ENCODE measurements around the gene NEDD4L. TPM values are rescaled to one million over a fixed set of nuclear protein-coding genes. Genes with fewer than 3 reads are reported as not detected.

Gene NEDD4L
- total and polyA plus RNA-seq, 10 of the 15 experiments (the other 5 are each of a cell fraction or from before 2014, with no cell fraction given) = 7.4 to 24.0 (median 17.7) TPM

DNA sequence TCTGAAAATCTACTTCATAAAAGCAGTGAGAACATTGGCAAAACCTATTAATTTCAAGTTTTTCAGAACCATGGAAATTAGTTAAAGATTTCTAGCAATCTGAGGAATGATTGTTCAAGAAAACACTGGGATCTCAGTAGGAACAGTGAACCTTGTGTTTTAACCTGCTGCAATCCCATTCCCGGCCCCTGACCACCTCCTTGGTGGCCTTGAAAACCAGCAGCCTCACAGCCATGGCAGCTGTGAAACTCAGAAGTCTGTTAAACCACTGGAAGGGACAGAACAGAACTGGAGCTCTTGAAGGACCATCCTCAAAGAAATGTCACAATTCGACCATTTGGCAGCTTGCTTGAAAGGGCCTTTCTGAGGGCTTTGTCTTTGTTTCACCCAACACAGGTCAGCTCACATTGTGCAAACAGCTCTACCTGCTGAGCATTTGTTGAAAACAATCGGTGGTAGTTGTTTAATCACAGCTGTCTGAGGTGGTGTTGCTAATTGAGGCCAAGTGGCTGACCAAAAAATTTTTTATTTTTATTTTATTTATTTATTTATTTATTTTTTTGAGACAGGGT lies 25.8 kb downstream of the NEDD4L start (continued):
- TF ChIP-seq, protein P1, sequence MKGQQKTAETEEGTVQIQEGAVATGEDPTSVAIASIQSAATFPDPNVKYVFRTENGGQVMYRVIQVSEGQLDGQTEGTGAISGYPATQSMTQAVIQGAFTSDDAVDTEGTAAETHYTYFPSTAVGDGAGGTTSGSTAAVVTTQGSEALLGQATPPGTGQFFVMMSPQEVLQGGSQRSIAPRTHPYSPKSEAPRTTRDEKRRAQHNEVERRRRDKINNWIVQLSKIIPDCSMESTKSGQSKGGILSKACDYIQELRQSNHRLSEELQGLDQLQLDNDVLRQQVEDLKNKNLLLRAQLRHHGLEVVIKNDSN (IDR thresholded peaks at IDR 0.05; ENCODE audit: borderline replicate concordance, extremely low read length, insufficient read depth, low read depth, low read length) = no peak
- TF ChIP-seq SREBF2 (IDR thresholded peaks at IDR 0.05; ENCODE audit: low read length) = no peak
- TF ChIP-seq, protein P2, sequence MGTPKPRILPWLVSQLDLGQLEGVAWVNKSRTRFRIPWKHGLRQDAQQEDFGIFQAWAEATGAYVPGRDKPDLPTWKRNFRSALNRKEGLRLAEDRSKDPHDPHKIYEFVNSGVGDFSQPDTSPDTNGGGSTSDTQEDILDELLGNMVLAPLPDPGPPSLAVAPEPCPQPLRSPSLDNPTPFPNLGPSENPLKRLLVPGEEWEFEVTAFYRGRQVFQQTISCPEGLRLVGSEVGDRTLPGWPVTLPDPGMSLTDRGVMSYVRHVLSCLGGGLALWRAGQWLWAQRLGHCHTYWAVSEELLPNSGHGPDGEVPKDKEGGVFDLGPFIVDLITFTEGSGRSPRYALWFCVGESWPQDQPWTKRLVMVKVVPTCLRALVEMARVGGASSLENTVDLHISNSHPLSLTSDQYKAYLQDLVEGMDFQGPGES (IDR thresholded peaks at IDR 0.05) = no peak
- TF ChIP-seq PAX8 (IDR thresholded peaks at IDR 0.05) = no peak
- TF ChIP-seq, protein P3, sequence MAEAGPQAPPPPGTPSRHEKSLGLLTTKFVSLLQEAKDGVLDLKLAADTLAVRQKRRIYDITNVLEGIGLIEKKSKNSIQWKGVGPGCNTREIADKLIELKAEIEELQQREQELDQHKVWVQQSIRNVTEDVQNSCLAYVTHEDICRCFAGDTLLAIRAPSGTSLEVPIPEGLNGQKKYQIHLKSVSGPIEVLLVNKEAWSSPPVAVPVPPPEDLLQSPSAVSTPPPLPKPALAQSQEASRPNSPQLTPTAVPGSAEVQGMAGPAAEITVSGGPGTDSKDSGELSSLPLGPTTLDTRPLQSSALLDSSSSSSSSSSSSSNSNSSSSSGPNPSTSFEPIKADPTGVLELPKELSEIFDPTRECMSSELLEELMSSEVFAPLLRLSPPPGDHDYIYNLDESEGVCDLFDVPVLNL (IDR thresholded peaks at IDR 0.05; ENCODE audit: low read depth, low read length) = no peak
- TF ChIP-seq TARDBP (IDR thresholded peaks at IDR 0.05; ENCODE audit: borderline replicate concordance) = no peak

DNA sequence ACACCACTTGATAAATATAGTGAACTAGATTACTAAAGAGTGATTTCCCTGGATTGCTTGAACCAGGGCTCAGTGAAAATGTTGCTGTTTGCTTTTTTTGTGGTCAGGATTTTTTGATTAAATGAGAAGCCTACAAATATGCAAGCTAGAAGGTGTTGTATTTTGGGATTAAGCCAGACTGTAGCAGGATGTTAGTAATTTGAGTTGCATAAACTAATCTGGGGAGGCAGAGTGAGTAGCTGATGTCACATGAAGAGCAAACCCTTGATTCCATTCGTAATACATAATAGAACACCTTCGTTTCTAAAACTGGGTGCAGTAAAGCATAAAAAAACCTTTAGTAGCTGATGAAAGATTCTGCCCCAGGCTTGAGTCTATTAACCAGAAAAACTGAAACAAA lies 32.0 kb downstream of the NEDD4L start:
- Histone ChIP-seq H3K4me1 (ENCODE audit: control insufficient read depth, insufficient read depth, low read length) (no peaks in the 10 kb centered on the region), H3K4me3 (no peak overlapping the region), H4K20me1 (ENCODE audit: control insufficient read depth, insufficient read depth) (no peaks in the 10 kb centered on the region), H3K4me2 (ENCODE audit: control insufficient read depth, insufficient read depth) (no peak overlapping the region), H3K79me2 (ENCODE audit: control insufficient read depth, insufficient read depth, low read length) (no peaks in the 10 kb centered on the region), H3K36me3 (ENCODE audit: control insufficient read depth in 2 of 2, insufficient read depth in 2 of 2, low read length in 1 of 2) (no peaks in the 10 kb centered on the region), H3K9me3 (replicated peaks; ENCODE audit: control insufficient read depth, insufficient read depth, low read length) (no peaks in the 10 kb centered on the region), H2AFZ (ENCODE audit: control insufficient read depth, low read depth, low read length) (no peak overlapping the region), H3K27me3 (replicated peaks in 1 of 2; ENCODE audit: control insufficient read depth in 2 of 2, insufficient read depth in 2 of 2, low read length in 1 of 2) (no peaks in the 10 kb centered on the region), H3K27ac (ENCODE audit: control insufficient read depth, insufficient read depth) (no peak overlapping the region), H3K9ac (ENCODE audit: control insufficient read depth, insufficient read depth, low read length) (no peak overlapping the region)
- FAIRE-seq = no peak
- SMC1A ChIA-PET (ENCODE audit: uncharacterized antibody, unreplicated experiment) = interaction anchor here (0.8 to 2.0 kb wide), 6 partner anchors 9 to 43 kb away, joined by 3 to 7 read pairs (median 4); no protein-coding TSS in a partner anchor
- no peak for DNase-seq (ENCODE audit: low read depth, low spot score)
- CTCF ChIA-PET = interaction anchor here (1.2 to 2.0 kb wide), 4 partner anchors 10 to 46 kb away, joined by 3 to 7 read pairs (median 4); no protein-coding TSS in a partner anchor
- BruUV-seq (replicated peaks) = no TSS peak
- intact Hi-C loops (cut with micrococcal nuclease; ENCODE audit: unreplicated experiment) = no loop called here
- no peak for ATAC-seq
- POLR2A ChIA-PET = interaction anchor here (0.6 kb wide), 1 partner anchor 1065 kb away, joined by 3 read pairs; no protein-coding TSS in a partner anchor
- RAD21 ChIA-PET (ENCODE audit: unreplicated experiment) = interaction anchor here (0.8 kb wide), 1 partner anchor 15 kb away, joined by 3 read pairs; no protein-coding TSS in a partner anchor
- in situ Hi-C loops (cut with MboI) = no loop called here
- WGBS (ENCODE audit: insufficient coverage, insufficient replicate concordance, low lambda C conversion rate, missing lambda C conversion rate) = 21% methylated on average over 2 of the region's 2 CpGs
- TF ChIP-seq, protein P4, sequence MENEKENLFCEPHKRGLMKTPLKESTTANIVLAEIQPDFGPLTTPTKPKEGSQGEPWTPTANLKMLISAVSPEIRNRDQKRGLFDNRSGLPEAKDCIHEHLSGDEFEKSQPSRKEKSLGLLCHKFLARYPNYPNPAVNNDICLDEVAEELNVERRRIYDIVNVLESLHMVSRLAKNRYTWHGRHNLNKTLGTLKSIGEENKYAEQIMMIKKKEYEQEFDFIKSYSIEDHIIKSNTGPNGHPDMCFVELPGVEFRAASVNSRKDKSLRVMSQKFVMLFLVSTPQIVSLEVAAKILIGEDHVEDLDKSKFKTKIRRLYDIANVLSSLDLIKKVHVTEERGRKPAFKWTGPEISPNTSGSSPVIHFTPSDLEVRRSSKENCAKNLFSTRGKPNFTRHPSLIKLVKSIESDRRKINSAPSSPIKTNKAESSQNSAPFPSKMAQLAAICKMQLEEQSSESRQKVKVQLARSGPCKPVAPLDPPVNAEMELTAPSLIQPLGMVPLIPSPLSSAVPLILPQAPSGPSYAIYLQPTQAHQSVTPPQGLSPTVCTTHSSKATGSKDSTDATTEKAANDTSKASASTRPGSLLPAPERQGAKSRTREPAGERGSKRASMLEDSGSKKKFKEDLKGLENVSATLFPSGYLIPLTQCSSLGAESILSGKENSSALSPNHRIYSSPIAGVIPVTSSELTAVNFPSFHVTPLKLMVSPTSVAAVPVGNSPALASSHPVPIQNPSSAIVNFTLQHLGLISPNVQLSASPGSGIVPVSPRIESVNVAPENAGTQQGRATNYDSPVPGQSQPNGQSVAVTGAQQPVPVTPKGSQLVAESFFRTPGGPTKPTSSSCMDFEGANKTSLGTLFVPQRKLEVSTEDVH (IDR thresholded peaks at IDR 0.05; ENCODE audit: low read depth, partially characterized antibody) = no peak
- TF ChIP-seq SMC3 (IDR thresholded peaks at IDR 0.05; ENCODE audit: borderline replicate concordance, low read length) (no peak), IKZF1 (conservative IDR thresholded peaks at IDR 0.05) (no peak), LARP7 (IDR thresholded peaks at IDR 0.05) (no peak)
- TF ChIP-seq, protein P5, sequence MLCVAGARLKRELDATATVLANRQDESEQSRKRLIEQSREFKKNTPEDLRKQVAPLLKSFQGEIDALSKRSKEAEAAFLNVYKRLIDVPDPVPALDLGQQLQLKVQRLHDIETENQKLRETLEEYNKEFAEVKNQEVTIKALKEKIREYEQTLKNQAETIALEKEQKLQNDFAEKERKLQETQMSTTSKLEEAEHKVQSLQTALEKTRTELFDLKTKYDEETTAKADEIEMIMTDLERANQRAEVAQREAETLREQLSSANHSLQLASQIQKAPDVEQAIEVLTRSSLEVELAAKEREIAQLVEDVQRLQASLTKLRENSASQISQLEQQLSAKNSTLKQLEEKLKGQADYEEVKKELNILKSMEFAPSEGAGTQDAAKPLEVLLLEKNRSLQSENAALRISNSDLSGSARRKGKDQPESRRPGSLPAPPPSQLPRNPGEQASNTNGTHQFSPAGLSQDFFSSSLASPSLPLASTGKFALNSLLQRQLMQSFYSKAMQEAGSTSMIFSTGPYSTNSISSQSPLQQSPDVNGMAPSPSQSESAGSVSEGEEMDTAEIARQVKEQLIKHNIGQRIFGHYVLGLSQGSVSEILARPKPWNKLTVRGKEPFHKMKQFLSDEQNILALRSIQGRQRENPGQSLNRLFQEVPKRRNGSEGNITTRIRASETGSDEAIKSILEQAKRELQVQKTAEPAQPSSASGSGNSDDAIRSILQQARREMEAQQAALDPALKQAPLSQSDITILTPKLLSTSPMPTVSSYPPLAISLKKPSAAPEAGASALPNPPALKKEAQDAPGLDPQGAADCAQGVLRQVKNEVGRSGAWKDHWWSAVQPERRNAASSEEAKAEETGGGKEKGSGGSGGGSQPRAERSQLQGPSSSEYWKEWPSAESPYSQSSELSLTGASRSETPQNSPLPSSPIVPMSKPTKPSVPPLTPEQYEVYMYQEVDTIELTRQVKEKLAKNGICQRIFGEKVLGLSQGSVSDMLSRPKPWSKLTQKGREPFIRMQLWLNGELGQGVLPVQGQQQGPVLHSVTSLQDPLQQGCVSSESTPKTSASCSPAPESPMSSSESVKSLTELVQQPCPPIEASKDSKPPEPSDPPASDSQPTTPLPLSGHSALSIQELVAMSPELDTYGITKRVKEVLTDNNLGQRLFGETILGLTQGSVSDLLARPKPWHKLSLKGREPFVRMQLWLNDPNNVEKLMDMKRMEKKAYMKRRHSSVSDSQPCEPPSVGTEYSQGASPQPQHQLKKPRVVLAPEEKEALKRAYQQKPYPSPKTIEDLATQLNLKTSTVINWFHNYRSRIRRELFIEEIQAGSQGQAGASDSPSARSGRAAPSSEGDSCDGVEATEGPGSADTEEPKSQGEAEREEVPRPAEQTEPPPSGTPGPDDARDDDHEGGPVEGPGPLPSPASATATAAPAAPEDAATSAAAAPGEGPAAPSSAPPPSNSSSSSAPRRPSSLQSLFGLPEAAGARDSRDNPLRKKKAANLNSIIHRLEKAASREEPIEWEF (IDR thresholded peaks at IDR 0.05; ENCODE audit: insufficient replicate concordance, low read depth, low read length) = no peak
